Measurements from ENCODE around the gene DGKH. TPM values are rescaled to one million over a fixed set of nuclear protein-coding genes. Genes with fewer than 3 reads are reported as not detected.

Gene DGKH
- polyA plus RNA-seq, 1 donor from 2014 or later = 3.5 TPM

DNA sequence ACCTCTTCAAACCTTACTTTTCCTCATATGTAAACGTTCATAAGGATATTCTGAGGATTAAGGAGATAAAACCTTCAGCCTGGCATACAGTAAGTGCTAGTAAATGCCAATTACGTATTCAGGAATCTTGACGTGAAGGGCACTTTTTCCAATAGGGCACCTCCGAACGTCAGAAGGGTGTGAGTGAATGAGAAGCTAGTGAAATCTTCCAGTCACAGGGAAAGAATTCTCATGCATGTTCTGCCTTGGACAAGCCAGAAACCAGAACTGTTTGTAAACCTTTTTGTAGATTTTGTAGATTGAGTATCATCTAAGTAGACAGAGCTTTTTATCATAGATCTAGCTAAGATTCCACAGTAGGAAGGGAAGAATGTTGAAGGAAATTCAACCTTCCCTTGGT lies 16.5 kb downstream of the DGKH start:
- Histone ChIP-seq H4K20me1 (ENCODE audit: insufficient read depth) (no peaks in the 10 kb centered on the region), H3K27me3 (ENCODE audit: insufficient read depth, low read depth, low read length) (no peaks in the 10 kb centered on the region), H3K9me3 (ENCODE audit: low read length) (no peaks in the 10 kb centered on the region), H3K9me2 (ENCODE audit: insufficient read depth, low read length) (no peaks in the 10 kb centered on the region), H3K79me2 (replicated peaks; ENCODE audit: insufficient read depth, low read length) (no peaks in the 10 kb centered on the region), H3K4me2 (ENCODE audit: low read length) (no peak overlapping the region), H3K27ac (ENCODE audit: low read length) (no peak overlapping the region), H3K36me3 (ENCODE audit: insufficient read depth, low read length) (no peaks in the 10 kb centered on the region), H2AFZ (ENCODE audit: low read depth, low read length) (no peak overlapping the region), H3K4me3 (ENCODE audit: low read length) (no peak overlapping the region), H3K9ac (ENCODE audit: low read length) (no peak overlapping the region), H3F3A (ENCODE audit: insufficient read depth, low read length, poor library complexity, severe bottlenecking) (no peaks in the 10 kb centered on the region)
- no peak for TF ChIP-seq EP300 (conservative IDR thresholded peaks at IDR 0.05; ENCODE audit: poor library complexity, severe bottlenecking)
- no peak for TF ChIP-seq REST (IDR thresholded peaks at IDR 0.05; ENCODE audit: borderline replicate concordance)
- no peak for TF ChIP-seq MXI1 (conservative IDR thresholded peaks at IDR 0.05; ENCODE audit: poor library complexity, severe bottlenecking)
- no peak for TF ChIP-seq POLR2AphosphoS5 (IDR thresholded peaks at IDR 0.05)
- no peak for TF ChIP-seq TAF1 (IDR thresholded peaks at IDR 0.05; ENCODE audit: low read depth)
- no peak for TF ChIP-seq CTCF (IDR thresholded peaks at IDR 0.05; ENCODE audit: poor library complexity, severe bottlenecking)

DNA sequence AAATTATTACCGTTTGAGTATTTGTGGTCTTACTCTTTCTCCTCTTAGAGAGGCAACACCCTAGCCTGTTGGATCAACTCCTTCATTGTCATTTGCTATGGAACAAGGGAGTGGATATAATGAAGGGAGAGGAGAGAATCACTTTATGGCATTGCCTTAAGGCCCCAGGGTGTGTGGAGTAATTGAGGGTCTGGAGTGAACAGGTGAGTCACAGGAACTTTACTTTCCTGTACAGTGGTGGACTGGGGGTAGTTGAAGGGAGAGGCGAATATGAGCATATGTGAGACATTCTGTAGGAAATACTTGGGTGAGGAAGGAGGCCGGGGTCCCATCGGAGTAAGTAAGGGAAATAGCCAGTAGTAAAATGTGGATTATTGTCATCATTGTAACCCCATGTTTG lies 17.0 kb downstream of the DGKH start:
- Histone ChIP-seq H3K4me2 (ENCODE audit: low read length) (no peak overlapping the region), H3F3A (ENCODE audit: insufficient read depth, low read length, poor library complexity, severe bottlenecking) (no peaks in the 10 kb centered on the region), H3K9me3 (ENCODE audit: low read length) (no peaks in the 10 kb centered on the region), H3K27me3 (ENCODE audit: insufficient read depth, low read depth, low read length) (no peaks in the 10 kb centered on the region), H3K9ac (ENCODE audit: low read length) (no peak overlapping the region), H3K9me2 (ENCODE audit: insufficient read depth, low read length) (no peaks in the 10 kb centered on the region), H3K79me2 (replicated peaks; ENCODE audit: insufficient read depth, low read length) (no peaks in the 10 kb centered on the region), H2AFZ (ENCODE audit: low read depth, low read length) (no peak overlapping the region), H3K27ac (ENCODE audit: low read length) (no peak overlapping the region), H3K4me3 (ENCODE audit: low read length) (no peak overlapping the region), H3K36me3 (ENCODE audit: insufficient read depth, low read length) (no peaks in the 10 kb centered on the region), H4K20me1 (ENCODE audit: insufficient read depth) (no peaks in the 10 kb centered on the region)
- no peak for TF ChIP-seq REST (IDR thresholded peaks at IDR 0.05; ENCODE audit: borderline replicate concordance)
- no peak for TF ChIP-seq MXI1 (conservative IDR thresholded peaks at IDR 0.05; ENCODE audit: poor library complexity, severe bottlenecking)
- TF ChIP-seq EP300 (conservative IDR thresholded peaks at IDR 0.05; ENCODE audit: poor library complexity, severe bottlenecking) = no peak
- TF ChIP-seq POLR2AphosphoS5 (IDR thresholded peaks at IDR 0.05) = no peak
- no peak for TF ChIP-seq CTCF (IDR thresholded peaks at IDR 0.05; ENCODE audit: poor library complexity, severe bottlenecking)
- no peak for TF ChIP-seq RAD21 (conservative IDR thresholded peaks at IDR 0.05)
- no peak for TF ChIP-seq TAF1 (IDR thresholded peaks at IDR 0.05; ENCODE audit: low read depth)
- TF ChIP-seq EZH2 (IDR thresholded peaks at IDR 0.05; ENCODE audit: borderline replicate concordance, insufficient read depth, low read length, poor library complexity, severe bottlenecking) = no peak

All from neural cell (in vitro differentiated cells).